K562 (cell line): Measurements from ENCODE around the gene ABHD5. TPM values are rescaled to one million over a fixed set of nuclear protein-coding genes. Genes with fewer than 3 reads are reported as not detected.

Experiments used
- ARID1B ChIP-seq: fragments of 450-650 bp; IDR thresholded peaks from 2 replicates; pipeline ENCODE4 v1.6.1; 2016; ENCODE audit warnings: antibody characterized with exemption, mild to moderate bottlenecking, inconsistent platforms
- ATF1 ChIP-seq, 2 experiments: fragments of 450-650 bp in 1 of 2; IDR thresholded peaks; 2 replicates each; pipeline ENCODE4 v1.6.1; 2016; ENCODE audit warnings: missing compliant biosample characterization in 1 of 2, missing genetic modification characterization in 1 of 2
- ATF7 ChIP-seq: fragments of 450-650 bp; IDR thresholded peaks from 2 replicates; pipeline ENCODE4 v1.7.1; 2014; ENCODE audit warnings: mild to moderate bottlenecking, moderate library complexity
- BACH1 ChIP-seq: fragments of 200-800 bp; sonication (Bioruptor generic); IDR thresholded peaks from 2 replicates; pipeline ENCODE4 v1.6.1; 2016; ENCODE audit warnings: missing genetic modification characterization, missing compliant biosample characterization
- CBFA2T2 ChIP-seq: fragments of 450-650 bp; conservative IDR thresholded peaks from 2 replicates; pipeline ENCODE4 v1.6.1; 2017; ENCODE audit warnings: mild to moderate bottlenecking
- CTCF ChIP-seq, 3 experiments: IDR thresholded peaks in 2 of 3; conservative IDR thresholded peaks in 1 of 3; 2 replicates each; pipeline ENCODE4 v1.5.1; 2011 to 2012; ENCODE audit warnings: low read length in 3 of 3, mild to moderate bottlenecking in 3 of 3, control low read depth in 2 of 3, improper control_type of control experiment in 1 of 3, inconsistent platforms in 1 of 3, low read depth in 1 of 3, mixed read lengths in 1 of 3, moderate library complexity in 1 of 3; ENCODE audit not compliant: insufficient read depth in 2 of 3
- CXXC5 ChIP-seq: fragments of 250-450 bp; sonication (Bioruptor Pico); IDR thresholded peaks from 2 replicates; pipeline ENCODE4 v1.8.0; 2022; ENCODE audit warnings: inconsistent platforms, mild to moderate bottlenecking, moderate library complexity
- HCFC1 ChIP-seq: IDR thresholded peaks from 2 replicates; pipeline ENCODE4 v1.6.1; 2012; ENCODE audit warnings: low read depth, low read length, improper control_type of control experiment
- REST ChIP-seq, 2 experiments: fragments of 450-650 bp; formaldehyde crosslinking in 1 of 2; IDR thresholded peaks; 2 replicates each; pipeline versions ENCODE4 v1.4.0 to v1.6.1; 2014 to 2020; ENCODE audit warnings: mild to moderate bottlenecking in 2 of 2, borderline replicate concordance in 1 of 2, low read depth in 1 of 2
- TCF7 ChIP-seq: sonication (generic); IDR thresholded peaks from 2 replicates; pipeline ENCODE4 v1.6.1; 2016; ENCODE audit warnings: antibody characterized with exemption, borderline replicate concordance
- TEAD1 ChIP-seq, 2 experiments: fragments of 450-650 bp in 1 of 2; sonication (generic) in 1 of 2; formaldehyde crosslinking; IDR thresholded peaks; 2 replicates each; pipeline versions ENCODE4 v1.4.0 to v1.8.0; 2020 to 2022; ENCODE audit warnings: mild to moderate bottlenecking in 2 of 2, missing genetic modification reagents in 1 of 2
- TFE3 ChIP-seq: fragments of 450-650 bp; formaldehyde crosslinking; IDR thresholded peaks from 2 replicates; pipeline ENCODE4 v1.4.0; 2020; ENCODE audit warnings: mild to moderate bottlenecking, mixed read lengths
- ZNF436 ChIP-seq: fragments of 250-450, 450-650 bp; sonication (Bioruptor Pico); formaldehyde crosslinking; IDR thresholded peaks from 2 replicates; pipeline ENCODE4 v1.7.0; 2020; ENCODE audit warnings: mild to moderate bottlenecking
- polyA plus RNA-seq, 8 experiments: library from polyadenylated mRNA; depleted of rRNA in 4 of 8; stranded (reverse) in 5 of 8; unstranded in 3 of 8; fragments of >200 nt; fragmentation: Nextera tagmentation in 2 of 8; fragmentation: Illumina TruSeq in 1 of 8; extraction: Ambion mirVana in 2 of 8; extraction: Trizol in 1 of 8; gene quantifications; 2 replicates each; pipeline versions ENCODE4 v1.2.1 to v1.2.3, GENCODE V29; 2011 to 2014; ENCODE audit warnings: inconsistent platforms in 1 of 8, missing spikeins in 1 of 8
- total RNA-seq, 7 experiments: library from RNA; depleted of rRNA in 6 of 7; stranded (reverse); fragments of >200 nt in 6 of 7; fragmentation: Illumina TruSeq in 2 of 7; extraction: Trizol in 2 of 7; gene quantifications; 2 replicates each; pipeline versions ENCODE4 v1.2.1 to v1.2.3, GENCODE V29; 2011 to 2021; ENCODE audit warnings: low replicate concordance in 1 of 7

ABHD5 gene
- total and polyA plus RNA-seq, 9 of the 15 experiments (the other 6 are each of a cell fraction or from before 2014, with no cell fraction given), result 27.8 to 61.7 (median 39.9) TPM

DNA sequence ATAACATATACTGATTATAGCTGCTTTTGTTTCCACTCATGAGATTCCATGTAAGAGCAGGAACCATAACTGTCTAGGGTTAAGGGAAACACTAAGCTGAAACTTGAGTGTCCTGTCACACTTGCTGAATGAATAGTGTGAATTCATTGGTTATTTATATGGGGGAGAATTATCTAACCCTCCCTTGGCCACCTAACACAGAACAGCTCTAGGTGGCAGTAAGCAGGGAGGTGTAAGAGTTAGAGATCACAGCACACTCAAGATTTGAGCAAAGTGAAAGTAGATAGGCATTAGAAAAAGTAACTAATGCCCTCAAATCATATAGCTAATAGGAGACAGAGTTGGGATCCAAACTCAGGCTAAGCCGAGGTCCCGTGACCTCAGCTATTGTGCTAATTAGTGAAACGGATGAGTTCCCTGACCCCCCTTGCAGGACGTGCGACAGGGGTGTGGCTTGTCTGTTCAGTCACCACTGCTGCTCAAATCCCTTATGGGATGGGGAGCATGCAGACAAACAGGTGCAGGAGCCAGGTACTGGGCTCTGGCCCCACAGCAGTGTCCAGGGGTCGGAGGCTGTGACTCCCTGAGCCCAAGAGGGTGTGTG is 41.3 kb upstream of the ABHD5 start (continued):
- TF ChIP-seq CTCF (IDR thresholded peaks at IDR 0.05 in 2 of 3, conservative IDR thresholded peaks at IDR 0.05 in 1 of 3; ENCODE audit: insufficient read depth in 2 of 3, low read depth in 1 of 3, low read length in 3 of 3), result peak in 2 of 3 experiments; percentile 36 to 38; a peak in 2 of 6 replicates
- TF ChIP-seq TEAD1 (CRISPR knock-in tag; IDR thresholded peaks at IDR 0.05), result no peak
- 0 out of 2 replicates have a peak, but pooled peaks have one; percentile 21 for TF ChIP-seq ARID1B
- TF ChIP-seq CBFA2T2, result no peak
- TF ChIP-seq TFE3, result peak; percentile 45
- TF ChIP-seq CXXC5 (CRISPR knock-in tag), result peak; percentile 27; the same call in 1 of the 2 replicates
- peak; percentile 19 for TF ChIP-seq BACH1 (tag)
- peak; percentile 14; the same call in 1 of the 2 replicates for TF ChIP-seq REST (IDR thresholded peaks at IDR 0.05; ENCODE audit: borderline replicate concordance)
- no peak for TF ChIP-seq REST (CRISPR knock-in tag; IDR thresholded peaks at IDR 0.05; ENCODE audit: low read depth)
- TF ChIP-seq ZNF436 (CRISPR knock-in tag), result no peak
- TF ChIP-seq ATF7, result peak; percentile 44; the same call in 1 of the 2 replicates
- TF ChIP-seq HCFC1, result 0 out of 2 replicates have a peak, but pooled peaks have one; percentile 11
- TF ChIP-seq ATF1 (CRISPR knock-in tag; IDR thresholded peaks at IDR 0.05), result no peak
- TF ChIP-seq ATF1 (tag; IDR thresholded peaks at IDR 0.05), result 0 out of 2 replicates have a peak, but pooled peaks have one; percentile 22
- TF ChIP-seq TCF7, result no peak
